WI38 (cell line): ENCODE measurements around the gene AMOTL1.

Source experiments
- H3K4me3 ChIP-seq: 2 replicates; pipeline ENCODE4 v1.5.1; 2011; ENCODE audit warnings: low read depth, mild to moderate bottlenecking, control low read depth, low read length
- CTCF ChIP-seq: IDR thresholded peaks from 2 replicates; pipeline ENCODE4 v1.5.1; 2012; ENCODE audit warnings: low read depth, mild to moderate bottlenecking, control low read depth, low read length

AMOTL1 gene

GRCh38 chr11:94781837-94782236, 13.7 kb downstream of the AMOTL1 start:
- no peak for TF ChIP-seq CTCF
- H3K4me3 ChIP-seq: no peak overlapping the region

GRCh38 chr11:94782446-94782845, 14.3 kb downstream of the AMOTL1 start:
- no peak for TF ChIP-seq CTCF
- H3K4me3 ChIP-seq: no peak overlapping the region

GRCh38 chr11:94784884-94785283, 16.7 kb downstream of the AMOTL1 start:
- no peak for TF ChIP-seq CTCF
- H3K4me3 ChIP-seq: no peak overlapping the region

- no peak overlapping the region for H3K4me3 ChIP-seq
- TF ChIP-seq CTCF: no peak
Measured at GRCh38 chr11:94785509-94785908, 17.4 kb downstream of the AMOTL1 start.

GRCh38 chr11:94786264-94787126, 18.3 kb downstream of the AMOTL1 start:
- H3K4me3 ChIP-seq: no peak overlapping the region
- peak; percentile 47; the same call in 1 of the 2 replicates for TF ChIP-seq CTCF

- TF ChIP-seq CTCF: no peak
- H3K4me3 ChIP-seq: no peak overlapping the region
Measured at GRCh38 chr11:94787801-94788200, 19.6 kb downstream of the AMOTL1 start.

GRCh38 chr11:94788396-94788795, 20.2 kb downstream of the AMOTL1 start:
- TF ChIP-seq CTCF: no peak
- H3K4me3 ChIP-seq: no peak overlapping the region
